SKM-1 (cell line): ENCODE data around the gene ABCF3.
"Not testable (repeated sequence)": the region's sequence is repeated elsewhere in the genome, so short reads cannot be mapped to it uniquely, and the experiment has no call there.

Experiments used
- DNase-seq: peaks from one replicate; lab custom pipeline; 2025; ENCODE audit not compliant: unreplicated experiment; lab: John Stamatoyannopoulos, UW

The ABCF3 gene

GRCh38 chr3:184186184-184186901 is at the start of gene ABCF3:
Gene ABCF3 (plus strand): TSS chr3:184186199. CDS start chr3:184186208, 9 bp downstream.
- DNase-seq, result no peak

GRCh38 chr3:184140436-184140835 is 45.6 kb upstream of the ABCF3 start:
- no peak for DNase-seq

GRCh38 chr3:184142199-184142598 is 43.8 kb upstream of the ABCF3 start:
- DNase-seq, result no peak

- DNase-seq, result no peak
These were observed 42.7 kb upstream of the ABCF3 start for GRCh38 chr3:184143327-184143726.

- DNase-seq, result no peak
These were observed 41.5 kb upstream of the ABCF3 start for GRCh38 chr3:184144505-184144904.

- no peak for DNase-seq
These were observed 40.9 kb upstream of the ABCF3 start for GRCh38 chr3:184145111-184145524.

GRCh38 chr3:184145751-184146270 is 40.2 kb upstream of the ABCF3 start:
- no peak for DNase-seq

GRCh38 chr3:184148076-184148475 is 37.9 kb upstream of the ABCF3 start:
- DNase-seq, result no peak

GRCh38 chr3:184149123-184149522 is 36.9 kb upstream of the ABCF3 start:
- no peak for DNase-seq

- not testable (repeated sequence) for DNase-seq
These were observed 36.2 kb upstream of the ABCF3 start for GRCh38 chr3:184149770-184150169.

- no peak for DNase-seq
These were observed 30.9 kb upstream of the ABCF3 start, which contains the start of gene DVL3 for GRCh38 chr3:184154885-184155643. Gene DVL3 (plus strand): TSS chr3:184155377. CDS start chr3:184155636, 259 bp downstream.

- no peak for DNase-seq
These were observed 30.1 kb upstream of the ABCF3 start for GRCh38 chr3:184155644-184156521.

GRCh38 chr3:184156522-184156955 is 29.5 kb upstream of the ABCF3 start:
- no peak for DNase-seq

- DNase-seq, result no peak
These were observed 28.8 kb upstream of the ABCF3 start for GRCh38 chr3:184157206-184157605.

- peak; percentile 58 for DNase-seq
These were observed 27.6 kb upstream of the ABCF3 start for GRCh38 chr3:184158404-184158803.

GRCh38 chr3:184160456-184160855 is 25.5 kb upstream of the ABCF3 start:
- no peak for DNase-seq

- not testable (repeated sequence) for DNase-seq
These were observed 23.4 kb upstream of the ABCF3 start for GRCh38 chr3:184162571-184163070.

GRCh38 chr3:184164648-184165330 is 21.2 kb upstream of the ABCF3 start:
- DNase-seq, result no peak

- DNase-seq, result no peak
These were observed 20.5 kb upstream of the ABCF3 start for GRCh38 chr3:184165543-184165942.

GRCh38 chr3:184166671-184167070 is 19.3 kb upstream of the ABCF3 start:
- no peak for DNase-seq
